ENCODE data around the gene SORBS1. TPM values are rescaled to one million over a fixed set of nuclear protein-coding genes. Genes with fewer than 3 reads are reported as not detected.

Gene SORBS1
- total and polyA plus RNA-seq, 9 of the 15 experiments (the other 6 are each of a cell fraction or from before 2014, with no cell fraction given): 2.0 to 13.3 (median 6.5) TPM

DNA sequence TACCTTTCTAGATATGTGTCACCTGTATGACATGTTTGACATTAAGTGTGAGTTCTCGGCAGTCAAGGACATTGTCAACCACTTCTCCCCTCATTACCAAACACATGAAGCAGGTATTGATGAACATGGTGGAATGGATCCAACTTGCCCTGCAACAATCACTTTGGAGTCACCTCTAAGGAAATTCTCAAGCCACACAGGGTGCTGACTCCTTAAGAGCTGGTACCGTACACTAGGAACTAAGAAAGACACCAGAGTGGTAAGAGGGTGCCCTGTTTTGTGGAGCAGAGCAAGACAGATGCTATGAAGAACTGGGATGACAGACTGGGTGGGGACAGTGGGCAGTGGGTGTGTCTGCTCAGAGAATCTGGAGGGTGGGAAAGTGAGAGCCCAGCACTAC is 17.4 kb upstream of the SORBS1 start:
- ChIA-PET CTCF (ENCODE audit: low intra/inter-chr PET ratio) (no interaction called here), POLR2A (no interaction called here)
- Histone ChIP-seq H3K79me2 (ENCODE audit: control insufficient read depth, insufficient read depth, low read length) (no peaks in the 10 kb centered on the region), H3K27ac (ENCODE audit: extremely low read depth, low read depth, low read length) (no peak overlapping the region), H3K27me3 (ENCODE audit: control insufficient read depth in 2 of 2, insufficient read depth in 2 of 2, low read length in 2 of 2) (peaks cover 0 to 1% of the 10 kb centered on the region in 2 experiments; a peak in 2 of 5 replicates), H3K4me3 (no peak overlapping the region), H3K4me1 (replicated peaks in 1 of 2; ENCODE audit: control insufficient read depth in 2 of 2, insufficient read depth in 2 of 2, low read length in 2 of 2) (no peaks in the 10 kb centered on the region; a peak in 1 of 5 replicates), H4K20me1 (replicated peaks; ENCODE audit: control insufficient read depth, insufficient read depth, low read length) (no peaks in the 10 kb centered on the region), H3K36me3 (ENCODE audit: control insufficient read depth, insufficient read depth, low read length) (no peaks in the 10 kb centered on the region), H2AFZ (ENCODE audit: low read depth, low read length) (no peak overlapping the region), H3K9me1 (ENCODE audit: control insufficient read depth, insufficient read depth, low read length) (no peaks in the 10 kb centered on the region), H3K9me3 (replicated peaks; ENCODE audit: control insufficient read depth, insufficient read depth, low read depth, low read length) (no peaks in the 10 kb centered on the region), H3K9ac (ENCODE audit: insufficient read depth in 1 of 2, low read depth in 2 of 2, low read length in 2 of 2) (no peak overlapping the region), H3K4me2 (ENCODE audit: insufficient read depth, low read length) (no peak overlapping the region)
- in situ Hi-C loops (cut with MboI) (no loop called here), intact Hi-C loops (cut with micrococcal nuclease) (no loop called here)
- no TSS peak for BruUV-seq (replicated peaks)
- ATAC-seq: no peak
- DNase-seq (ENCODE audit: extremely low read depth in 1 of 4, low spot score in 3 of 4): no peak
- WGBS (ENCODE audit: insufficient coverage, low coverage, missing lambda C conversion rate): 0% methylated on average over 2 of the region's 2 CpGs
- no peak for FAIRE-seq
- TF ChIP-seq NKRF (IDR thresholded peaks at IDR 0.05; ENCODE audit: borderline replicate concordance): no peak
- TF ChIP-seq SAP30 (IDR thresholded peaks at IDR 0.05; ENCODE audit: borderline replicate concordance, insufficient read depth, low read depth, low read length, poor library complexity, severe bottlenecking): no peak
- no peak for TF ChIP-seq FOXO4 (CRISPR knock-in tag; IDR thresholded peaks at IDR 0.05)
- TF ChIP-seq ZBED1 (IDR thresholded peaks at IDR 0.05): no peak
- TF ChIP-seq DIDO1 (tag; IDR thresholded peaks at IDR 0.05; ENCODE audit: low read depth): no peak
- TF ChIP-seq NFXL1 (CRISPR knock-in tag; IDR thresholded peaks at IDR 0.05): no peak
- no peak for TF ChIP-seq TBL1XR1 (IDR thresholded peaks at IDR 0.05; ENCODE audit: low read length in 2 of 2)
- TF ChIP-seq HSF4 (CRISPR knock-in tag; IDR thresholded peaks at IDR 0.05; ENCODE audit: borderline replicate concordance): no peak
- no peak for TF ChIP-seq TOE1 (IDR thresholded peaks at IDR 0.05; ENCODE audit: borderline replicate concordance)
- no peak for TF ChIP-seq TOE1 (CRISPR knock-in tag; IDR thresholded peaks at IDR 0.05; ENCODE audit: borderline replicate concordance, low read depth)
- TF ChIP-seq, protein P1, sequence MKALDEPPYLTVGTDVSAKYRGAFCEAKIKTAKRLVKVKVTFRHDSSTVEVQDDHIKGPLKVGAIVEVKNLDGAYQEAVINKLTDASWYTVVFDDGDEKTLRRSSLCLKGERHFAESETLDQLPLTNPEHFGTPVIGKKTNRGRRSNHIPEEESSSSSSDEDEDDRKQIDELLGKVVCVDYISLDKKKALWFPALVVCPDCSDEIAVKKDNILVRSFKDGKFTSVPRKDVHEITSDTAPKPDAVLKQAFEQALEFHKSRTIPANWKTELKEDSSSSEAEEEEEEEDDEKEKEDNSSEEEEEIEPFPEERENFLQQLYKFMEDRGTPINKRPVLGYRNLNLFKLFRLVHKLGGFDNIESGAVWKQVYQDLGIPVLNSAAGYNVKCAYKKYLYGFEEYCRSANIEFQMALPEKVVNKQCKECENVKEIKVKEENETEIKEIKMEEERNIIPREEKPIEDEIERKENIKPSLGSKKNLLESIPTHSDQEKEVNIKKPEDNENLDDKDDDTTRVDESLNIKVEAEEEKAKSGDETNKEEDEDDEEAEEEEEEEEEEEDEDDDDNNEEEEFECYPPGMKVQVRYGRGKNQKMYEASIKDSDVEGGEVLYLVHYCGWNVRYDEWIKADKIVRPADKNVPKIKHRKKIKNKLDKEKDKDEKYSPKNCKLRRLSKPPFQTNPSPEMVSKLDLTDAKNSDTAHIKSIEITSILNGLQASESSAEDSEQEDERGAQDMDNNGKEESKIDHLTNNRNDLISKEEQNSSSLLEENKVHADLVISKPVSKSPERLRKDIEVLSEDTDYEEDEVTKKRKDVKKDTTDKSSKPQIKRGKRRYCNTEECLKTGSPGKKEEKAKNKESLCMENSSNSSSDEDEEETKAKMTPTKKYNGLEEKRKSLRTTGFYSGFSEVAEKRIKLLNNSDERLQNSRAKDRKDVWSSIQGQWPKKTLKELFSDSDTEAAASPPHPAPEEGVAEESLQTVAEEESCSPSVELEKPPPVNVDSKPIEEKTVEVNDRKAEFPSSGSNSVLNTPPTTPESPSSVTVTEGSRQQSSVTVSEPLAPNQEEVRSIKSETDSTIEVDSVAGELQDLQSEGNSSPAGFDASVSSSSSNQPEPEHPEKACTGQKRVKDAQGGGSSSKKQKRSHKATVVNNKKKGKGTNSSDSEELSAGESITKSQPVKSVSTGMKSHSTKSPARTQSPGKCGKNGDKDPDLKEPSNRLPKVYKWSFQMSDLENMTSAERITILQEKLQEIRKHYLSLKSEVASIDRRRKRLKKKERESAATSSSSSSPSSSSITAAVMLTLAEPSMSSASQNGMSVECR (CRISPR knock-in tag; IDR thresholded peaks at IDR 0.05): no peak
- TF ChIP-seq ZNF76 (CRISPR knock-in tag; IDR thresholded peaks at IDR 0.05; ENCODE audit: borderline replicate concordance): no peak
- TF ChIP-seq ZNF184 (CRISPR knock-in tag; IDR thresholded peaks at IDR 0.05): no peak
